K562 (cell line): Measurements from ENCODE around the gene ANKRD7. TPM values are rescaled to one million over a fixed set of nuclear protein-coding genes. Genes with fewer than 3 reads are reported as not detected.

ENCODE experiments used
- ATAC-seq: fragments of 200-7000 bp; cut with Tn5 transposase; 3 replicates; pipeline ENCODE4 v1.9.1; 2020; ENCODE audit warnings: moderate library complexity
- BruUV-seq: library from RNA; stranded (reverse); fragments of 400-500 nt; replicated peaks from 2 replicates; lab custom pipeline; 2021; lab: Mats Ljungman, UMichigan
- CTCF ChIA-PET: fragments of 300-600 bp; formaldehyde crosslinking; extraction: SDS; loops from one replicate; lab custom pipeline; 2021; ENCODE audit warnings: low intra/inter-chr PET ratio; lab: Yijun Ruan, JAX
- POLR2A ChIA-PET: fragments of 300-600, 350-650 bp; sonication (Branson Sonifier 250); formaldehyde crosslinking; extraction: SDS; loops from one replicate; lab custom pipeline; 2021; ENCODE audit warnings: antibody characterized with exemption, inconsistent platforms; lab: Yijun Ruan, JAX
- DNase-seq, 4 experiments: peaks; one replicate each; pipeline versions ENCODE4 v3.0.0 to v3.0.0-alpha.2; 2011 to 2018; ENCODE audit warnings: low spot score in 3 of 4, mixed read lengths in 3 of 4; ENCODE audit errors: extremely low read depth in 1 of 4
- FAIRE-seq: peaks from 2 replicates; lab custom pipeline; 2011; peaks lifted over from hg19 to GRCh38; lab: Jason Lieb, UNC
- H2AFZ ChIP-seq: 2 replicates; pipeline ENCODE4 v1.6.0; 2011; ENCODE audit warnings: low read depth, low read length, control low read depth, inconsistent platforms
- H3K27ac ChIP-seq: fragments of 200-600 bp; 3 replicates; pipeline ENCODE4 v1.8.0; 2011; ENCODE audit warnings: low read depth, mild to moderate bottlenecking, control low read depth, inconsistent platforms, low read length, moderate library complexity, mixed read lengths; ENCODE audit errors: extremely low read depth
- H3K27me3 ChIP-seq, 2 experiments: fragments of 300-600 bp in 1 of 2; 2 replicates in 1 of 2; 3 replicates in 1 of 2; pipeline versions ENCODE4 v1.6.0 to v1.8.0; 2011; ENCODE audit warnings: inconsistent platforms in 2 of 2, low read length in 2 of 2, mild to moderate bottlenecking in 1 of 2, mixed read lengths in 1 of 2, moderate library complexity in 1 of 2; ENCODE audit not compliant: control insufficient read depth in 2 of 2, insufficient read depth in 2 of 2
- H3K36me3 ChIP-seq: fragments of 300-600 bp; 3 replicates; pipeline ENCODE4 v1.8.0; 2011; ENCODE audit warnings: mild to moderate bottlenecking, low read length, inconsistent platforms; ENCODE audit not compliant: control insufficient read depth, insufficient read depth
- H3K4me1 ChIP-seq, 2 experiments: fragments of 200-600 bp in 1 of 2; replicated peaks in 1 of 2; 2 replicates in 1 of 2; 3 replicates in 1 of 2; pipeline versions ENCODE4 v1.5.1 to v1.8.0; 2011; ENCODE audit warnings: inconsistent platforms in 2 of 2, low read length in 2 of 2, mild to moderate bottlenecking in 1 of 2, mixed read lengths in 1 of 2, moderate library complexity in 1 of 2; ENCODE audit not compliant: control insufficient read depth in 2 of 2, insufficient read depth in 2 of 2
- H3K4me2 ChIP-seq: 2 replicates; pipeline ENCODE4 v1.6.1; 2011; ENCODE audit warnings: low read length, control low read depth, inconsistent platforms, mixed read lengths; ENCODE audit not compliant: insufficient read depth
- H3K4me3 ChIP-seq: fragments of 200-600 bp; sonication (generic), shearing (Covaris generic); 2 replicates; pipeline ENCODE4 v1.5.1; 2016; ENCODE audit warnings: control low read depth, inconsistent platforms
- H3K79me2 ChIP-seq: fragments of 200-600 bp; 3 replicates; pipeline ENCODE4 v1.8.0; 2011; ENCODE audit warnings: low read length, inconsistent platforms; ENCODE audit not compliant: control insufficient read depth, insufficient read depth
- H3K9ac ChIP-seq, 2 experiments: 2 replicates each; pipeline versions ENCODE4 v1.6.0 to v1.6.1; 2011; ENCODE audit warnings: low read depth in 2 of 2, low read length in 2 of 2, control low read depth in 1 of 2, inconsistent platforms in 1 of 2, mild to moderate bottlenecking in 1 of 2, mixed read lengths in 1 of 2; ENCODE audit not compliant: insufficient read depth in 1 of 2
- H3K9me1 ChIP-seq: one replicate; pipeline ENCODE4 v1.6.0; 2011; ENCODE audit warnings: inconsistent platforms, mild to moderate bottlenecking, low read length, moderate library complexity; ENCODE audit not compliant: control insufficient read depth, insufficient read depth
- H3K9me3 ChIP-seq: replicated peaks from 2 replicates; pipeline ENCODE4 v1.5.1; 2011; ENCODE audit warnings: low read depth, low read length, inconsistent platforms; ENCODE audit not compliant: control insufficient read depth, insufficient read depth
- H4K20me1 ChIP-seq: replicated peaks from 2 replicates; pipeline ENCODE4 v1.6.1; 2011; ENCODE audit warnings: low read length, inconsistent platforms, mixed read lengths; ENCODE audit not compliant: control insufficient read depth, insufficient read depth
- C11orf30 ChIP-seq: fragments of 450-650 bp; IDR thresholded peaks from 2 replicates; pipeline ENCODE4 v1.6.1; 2016; ENCODE audit warnings: low read depth, mild to moderate bottlenecking
- JUND ChIP-seq, 2 experiments: IDR thresholded peaks; 2 replicates in 1 of 2; 3 replicates in 1 of 2; pipeline ENCODE4 v1.6.1; 2011; ENCODE audit warnings: borderline replicate concordance in 2 of 2, low read depth in 2 of 2, low read length in 2 of 2, improper control_type of control experiment in 1 of 2, missing biosample characterization in 1 of 2, missing genetic modification characterization in 1 of 2, missing genetic modification reagents in 1 of 2
- MAFF ChIP-seq: IDR thresholded peaks from 2 replicates; pipeline ENCODE4 v1.6.1; 2012; ENCODE audit warnings: low read length, improper control_type of control experiment
- MAFG ChIP-seq: fragments of 450-650 bp; conservative IDR thresholded peaks from 2 replicates; pipeline ENCODE4 v1.6.1; 2016; ENCODE audit warnings: missing genetic modification characterization, missing compliant biosample characterization
- MAFK ChIP-seq: IDR thresholded peaks from 2 replicates; pipeline ENCODE4 v1.6.1; 2011; ENCODE audit warnings: low read length, improper control_type of control experiment
- MAZ ChIP-seq, 2 experiments: fragments of 450-650 bp in 1 of 2; sonication (generic) in 1 of 2; formaldehyde crosslinking; IDR thresholded peaks in 1 of 2; conservative IDR thresholded peaks in 1 of 2; 2 replicates each; pipeline versions ENCODE4 v1.4.0 to v1.5.0; 2020; ENCODE audit warnings: mild to moderate bottlenecking in 1 of 2, missing genetic modification reagents in 1 of 2
- ZNF316 ChIP-seq: fragments of 450-650 bp; IDR thresholded peaks from 2 replicates; pipeline ENCODE4 v1.6.1; 2016
- WGBS: fragments of 100-300 bp; shearing (Covaris generic); methylation state at CpG from one replicate; pipeline ENCODE4 v1.1.6; 2016; ENCODE audit warnings: low coverage, mixed read lengths; ENCODE audit not compliant: insufficient coverage; ENCODE audit errors: missing lambda C conversion rate; 5-methylcytosine and 5-hydroxymethylcytosine counted together
- in situ Hi-C: fragments of 300-500 bp; cut with MboI; formaldehyde crosslinking; loops from 4 replicates; pipeline ENCODE4 v1.15.0; 2018; ENCODE audit warnings: inconsistent platforms, mixed read lengths
- intact Hi-C: fragments of 100-400 bp; cut with micrococcal nuclease; formaldehyde crosslinking; loops from 2 replicates; pipeline ENCODE4 v1.14.2; 2022
- polyA plus RNA-seq, 8 experiments: library from polyadenylated mRNA; depleted of rRNA in 4 of 8; stranded (reverse) in 5 of 8; unstranded in 3 of 8; fragments of >200 nt; fragmentation: Nextera tagmentation in 2 of 8; fragmentation: Illumina TruSeq in 1 of 8; extraction: Ambion mirVana in 2 of 8; extraction: Trizol in 1 of 8; gene quantifications; 2 replicates each; pipeline versions ENCODE4 v1.2.1 to v1.2.3, GENCODE V29; 2011 to 2014; ENCODE audit warnings: inconsistent platforms in 1 of 8, missing spikeins in 1 of 8
- total RNA-seq, 7 experiments: library from RNA; depleted of rRNA in 6 of 7; stranded (reverse); fragments of >200 nt in 6 of 7; fragmentation: Illumina TruSeq in 2 of 7; extraction: Trizol in 2 of 7; gene quantifications; 2 replicates each; pipeline versions ENCODE4 v1.2.1 to v1.2.3, GENCODE V29; 2011 to 2021; ENCODE audit warnings: low replicate concordance in 1 of 7
- TF ChIP-seq, protein P1 (sequence below): sonication (generic); formaldehyde crosslinking; IDR thresholded peaks from 2 replicates; pipeline ENCODE4 v1.8.1; 2022; ENCODE audit warnings: missing genetic modification reagents
- TF ChIP-seq, protein P2 (sequence below): fragments of 450-650 bp; formaldehyde crosslinking; IDR thresholded peaks from 2 replicates; pipeline ENCODE4 v1.4.0; 2020; ENCODE audit warnings: mild to moderate bottlenecking

The ANKRD7 gene
- total and polyA plus RNA-seq, 9 of the 15 experiments (the other 6 are each of a cell fraction or from before 2014, with no cell fraction given): 0.33 TPM; not detected in 8

DNA sequence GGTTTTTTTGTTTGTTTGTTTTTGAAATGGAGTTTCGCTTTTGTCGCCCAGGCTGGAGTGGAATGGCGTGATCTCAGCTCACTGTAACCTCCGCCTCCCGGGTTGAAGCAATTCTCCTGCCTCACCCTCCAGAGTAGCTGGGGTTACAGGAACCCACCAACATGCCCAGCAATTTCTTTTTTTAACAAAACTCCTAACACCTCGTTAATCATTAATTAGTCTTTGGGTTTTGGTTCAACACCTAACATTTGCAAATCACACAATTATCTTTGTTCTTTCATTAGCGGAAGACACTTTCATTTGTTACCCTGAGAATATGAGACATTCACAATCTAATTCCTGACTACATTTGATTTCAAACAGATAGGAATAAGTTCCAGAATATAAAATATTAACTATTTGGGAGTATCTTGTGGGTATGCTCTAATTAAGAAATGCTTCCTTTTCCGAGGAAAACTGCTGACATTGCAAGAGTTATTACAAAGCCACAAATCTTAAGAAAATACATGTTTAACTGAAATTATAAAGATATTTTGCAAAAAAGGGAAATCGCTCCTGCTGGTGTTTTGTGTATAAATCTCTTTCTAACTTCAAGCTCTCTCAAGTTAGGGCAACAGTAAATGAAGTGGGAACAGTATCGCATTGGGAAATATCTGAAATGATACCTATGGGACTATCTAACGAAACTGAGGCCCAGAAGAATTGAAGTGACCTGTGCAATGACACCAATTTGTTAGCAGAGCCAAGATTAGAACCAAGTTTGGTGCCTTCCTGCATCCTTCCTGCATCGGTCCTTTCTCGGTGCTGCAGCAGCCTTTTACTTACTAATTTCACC is 41.7 kb upstream of the ANKRD7 start:
- Histone ChIP-seq H3K9me3 (no peaks in the 10 kb centered on the region), H3K4me2 (peak overlapping the region; percentile 96), H3K27ac (peak overlapping the region; percentile 90), H2AFZ (peak overlapping the region; percentile 92), H3K36me3 (peaks cover 22% of the 10 kb centered on the region), H3K9ac (peak overlapping the region; percentile 95 to 99; a peak in 3 of 4 replicates), H3K9me1 (no peaks in the 10 kb centered on the region), H3K4me3 (peak overlapping the region; percentile 68), H3K79me2 (peaks cover 51% of the 10 kb centered on the region), H3K27me3 (no peaks in the 10 kb centered on the region), H4K20me1 (no peaks in the 10 kb centered on the region), H3K4me1 (peaks cover 4 to 7% of the 10 kb centered on the region in 2 experiments; a peak in 3 of 5 replicates)
- no peak for ATAC-seq
- DNase-seq: peak in 1 of 4 experiments; percentile 25
- TF ChIP-seq MAFG (peak; percentile 92), JUND (IDR thresholded peaks at IDR 0.05; ENCODE audit: borderline replicate concordance, low read depth, low read length) (no peak), JUND (tag; IDR thresholded peaks at IDR 0.05; ENCODE audit: borderline replicate concordance, low read depth, low read length) (no peak), MAFK (peak; percentile 98), MAFF (peak; percentile 98), ZNF316 (peak; percentile 98), C11orf30 (peak; percentile 93), MAZ (CRISPR knock-in tag; conservative IDR thresholded peaks at IDR 0.05 in 1 of 2, IDR thresholded peaks at IDR 0.05 in 1 of 2) (0 out of 4 replicates have a peak, but pooled peaks of 1 of the 2 experiments have one; percentile 16)
- TF ChIP-seq, protein P1, sequence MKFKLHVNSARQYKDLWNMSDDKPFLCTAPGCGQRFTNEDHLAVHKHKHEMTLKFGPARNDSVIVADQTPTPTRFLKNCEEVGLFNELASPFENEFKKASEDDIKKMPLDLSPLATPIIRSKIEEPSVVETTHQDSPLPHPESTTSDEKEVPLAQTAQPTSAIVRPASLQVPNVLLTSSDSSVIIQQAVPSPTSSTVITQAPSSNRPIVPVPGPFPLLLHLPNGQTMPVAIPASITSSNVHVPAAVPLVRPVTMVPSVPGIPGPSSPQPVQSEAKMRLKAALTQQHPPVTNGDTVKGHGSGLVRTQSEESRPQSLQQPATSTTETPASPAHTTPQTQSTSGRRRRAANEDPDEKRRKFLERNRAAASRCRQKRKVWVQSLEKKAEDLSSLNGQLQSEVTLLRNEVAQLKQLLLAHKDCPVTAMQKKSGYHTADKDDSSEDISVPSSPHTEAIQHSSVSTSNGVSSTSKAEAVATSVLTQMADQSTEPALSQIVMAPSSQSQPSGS: no peak
- TF ChIP-seq, protein P2, sequence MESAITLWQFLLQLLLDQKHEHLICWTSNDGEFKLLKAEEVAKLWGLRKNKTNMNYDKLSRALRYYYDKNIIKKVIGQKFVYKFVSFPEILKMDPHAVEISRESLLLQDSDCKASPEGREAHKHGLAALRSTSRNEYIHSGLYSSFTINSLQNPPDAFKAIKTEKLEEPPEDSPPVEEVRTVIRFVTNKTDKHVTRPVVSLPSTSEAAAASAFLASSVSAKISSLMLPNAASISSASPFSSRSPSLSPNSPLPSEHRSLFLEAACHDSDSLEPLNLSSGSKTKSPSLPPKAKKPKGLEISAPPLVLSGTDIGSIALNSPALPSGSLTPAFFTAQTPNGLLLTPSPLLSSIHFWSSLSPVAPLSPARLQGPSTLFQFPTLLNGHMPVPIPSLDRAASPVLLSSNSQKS (CRISPR knock-in tag): 0 out of 2 replicates have a peak, but pooled peaks have one; percentile 38
- in situ Hi-C loops: loop anchor here (25.0 kb wide), 1 partner anchor 1221 kb away; the partner anchor contains the start of gene ST7
- no peak for FAIRE-seq
- BruUV-seq: no TSS peak
- POLR2A ChIA-PET: no interaction called here
- CTCF ChIA-PET: no interaction called here
- intact Hi-C loops: loop anchor here (10.0 kb wide), 2 partner anchors 1228 to 1968 kb away; partner anchors contain the start of genes ST7 and TES
- WGBS: 49% methylated on average over 13 of the region's 13 CpGs
